SK-N-SH (cell line): Measurements from ENCODE around the gene SCNN1A. TPM values are rescaled to one million over a fixed set of nuclear protein-coding genes. Genes with fewer than 3 reads are reported as not detected.

ENCODE experiments used
- CTCF ChIA-PET: fragments of 300-600, 350-600 bp; formaldehyde crosslinking; extraction: SDS; loops from one replicate; lab custom pipeline; 2021; lab: Yijun Ruan, JAX
- POLR2A ChIA-PET: fragments of 350-600 bp; sonication (Branson Sonifier 250); formaldehyde crosslinking; extraction: SDS; loops from one replicate; lab custom pipeline; 2020; ENCODE audit warnings: antibody characterized with exemption, inconsistent platforms; lab: Yijun Ruan, JAX
- DNase-seq: peaks from one replicate; pipeline ENCODE4 v3.0.0; 2012
- H2AFZ ChIP-seq: fragments of 200-600 bp; sonication (generic); 2 replicates; pipeline ENCODE4 v1.8.1; 2016; ENCODE audit warnings: antibody characterized with exemption, mild to moderate bottlenecking, low read depth
- H3F3A ChIP-seq: fragments of 200-600 bp; sonication (generic); replicated peaks from 2 replicates; pipeline ENCODE3; 2016; ENCODE audit warnings: antibody characterized with exemption, mild to moderate bottlenecking; ENCODE audit not compliant: insufficient read depth
- H3K27ac ChIP-seq, 2 experiments: fragments of 200-500 bp in 1 of 2; fragments of 200-600 bp in 1 of 2; sonication (Bioruptor generic) in 1 of 2; sonication (generic), shearing (Covaris generic) in 1 of 2; 2 replicates each; pipeline versions ENCODE4 v1.5.1 to v1.6.1; 2014 to 2016; ENCODE audit warnings: low read depth in 2 of 2, inconsistent platforms in 1 of 2, low read length in 1 of 2, mild to moderate bottlenecking in 1 of 2, mixed read lengths in 1 of 2
- H3K27me3 ChIP-seq: fragments of 200-600 bp; sonication (generic), shearing (Covaris generic); 2 replicates; pipeline ENCODE4 v1.6.1; 2016; ENCODE audit warnings: mixed run types; ENCODE audit not compliant: insufficient read depth
- H3K36me3 ChIP-seq, 2 experiments: fragments of 200-500 bp in 1 of 2; fragments of 200-600 bp in 1 of 2; sonication (Bioruptor generic) in 1 of 2; sonication (generic) in 1 of 2; replicated peaks in 1 of 2; 2 replicates each; pipeline versions ENCODE3 to v1.5.1; 2014 to 2016; ENCODE audit warnings: low read length in 1 of 2, mild to moderate bottlenecking in 1 of 2; ENCODE audit not compliant: insufficient read depth in 2 of 2, control insufficient read depth in 1 of 2
- H3K4me1 ChIP-seq, 2 experiments: fragments of 200-500 bp in 1 of 2; fragments of 200-600 bp in 1 of 2; sonication (Bioruptor generic) in 1 of 2; sonication (generic), shearing (Covaris generic) in 1 of 2; 2 replicates each; pipeline versions ENCODE4 v1.5.1 to v1.6.1; 2014 to 2016; ENCODE audit warnings: low read depth in 1 of 2, low read length in 1 of 2, mixed run types in 1 of 2; ENCODE audit not compliant: insufficient read depth in 2 of 2, control insufficient read depth in 1 of 2
- H3K4me2 ChIP-seq: fragments of 200-600 bp; sonication (generic), shearing (Covaris generic); 2 replicates; pipeline ENCODE4 v1.6.1; 2017; ENCODE audit warnings: mixed run types
- H3K4me3 ChIP-seq, 2 experiments: fragments of 200-500 bp in 1 of 2; fragments of 200-600 bp in 1 of 2; sonication (Bioruptor generic) in 1 of 2; sonication (generic), shearing (Covaris generic) in 1 of 2; 2 replicates each; pipeline versions ENCODE4 v1.5.1 to v1.8.1; 2014 to 2016; ENCODE audit warnings: low read depth in 2 of 2, inconsistent platforms in 1 of 2, low read length in 1 of 2, mild to moderate bottlenecking in 1 of 2, mixed read lengths in 1 of 2, moderate library complexity in 1 of 2
- H3K79me2 ChIP-seq: fragments of 200-600 bp; sonication (generic); 2 replicates; pipeline ENCODE4 v1.8.1; 2017; ENCODE audit warnings: mild to moderate bottlenecking; ENCODE audit not compliant: insufficient read depth
- H3K9ac ChIP-seq: fragments of 200-600 bp; sonication (generic); 2 replicates; pipeline ENCODE4 v1.6.1; 2017; ENCODE audit warnings: mixed run types
- H3K9me2 ChIP-seq: fragments of 200-600 bp; sonication (generic); 2 replicates; pipeline ENCODE4 v1.6.1; 2017; ENCODE audit warnings: mixed run types
- H3K9me3 ChIP-seq: fragments of 200-600 bp; sonication (generic); 2 replicates; pipeline ENCODE4 v1.6.1; 2017; ENCODE audit warnings: mixed run types, mild to moderate bottlenecking, moderate library complexity
- H4K20me1 ChIP-seq: fragments of 200-600 bp; sonication (generic); 2 replicates; pipeline ENCODE4 v1.6.1; 2017; ENCODE audit warnings: mild to moderate bottlenecking, mixed run types; ENCODE audit not compliant: insufficient read depth
- ELF1 ChIP-seq: IDR thresholded peaks from 2 replicates; pipeline ENCODE4 v1.4.0; 2012
- EP300 ChIP-seq, 2 experiments: IDR thresholded peaks; 2 replicates each; pipeline versions ENCODE4 v1.4.0 to v1.6.1; 2012; ENCODE audit warnings: borderline replicate concordance in 1 of 2, low read depth in 1 of 2, low read length in 1 of 2
- EZH2phosphoT487 ChIP-seq: fragments of 200-600 bp; sonication (generic); IDR thresholded peaks from 2 replicates; pipeline ENCODE4 v1.6.1; 2017; ENCODE audit warnings: low read depth, mixed run types, mild to moderate bottlenecking, antibody characterized with exemption, moderate library complexity, borderline replicate concordance
- FOSL2 ChIP-seq: IDR thresholded peaks from 2 replicates; pipeline ENCODE4 v1.4.0; 2012; ENCODE audit warnings: low read depth, mild to moderate bottlenecking, moderate library complexity, borderline replicate concordance
- FOXJ3 ChIP-seq: sonication (generic); formaldehyde crosslinking; IDR thresholded peaks from 2 replicates; pipeline ENCODE4 v1.5.1; 2020; ENCODE audit warnings: mild to moderate bottlenecking, missing genetic modification reagents
- FOXM1 ChIP-seq: IDR thresholded peaks from 2 replicates; pipeline ENCODE4 v1.4.0; 2012; ENCODE audit warnings: low read depth, mild to moderate bottlenecking
- GABPA ChIP-seq: IDR thresholded peaks from 2 replicates; pipeline ENCODE4 v1.4.0; 2012; ENCODE audit warnings: low read depth, mild to moderate bottlenecking
- GATA2 ChIP-seq: sonication (generic); formaldehyde crosslinking; IDR thresholded peaks from 2 replicates; pipeline ENCODE4 v1.5.0; 2020; ENCODE audit warnings: mild to moderate bottlenecking, missing genetic modification reagents
- JUND ChIP-seq: IDR thresholded peaks from 2 replicates; pipeline ENCODE4 v1.4.0; 2012
- MEF2A ChIP-seq: IDR thresholded peaks from 2 replicates; pipeline ENCODE4 v1.4.0; 2012; ENCODE audit warnings: low read depth, borderline replicate concordance
- NFIC ChIP-seq: IDR thresholded peaks from 2 replicates; pipeline ENCODE4 v1.4.0; 2012; ENCODE audit warnings: borderline replicate concordance
- NRF1 ChIP-seq: IDR thresholded peaks from 2 replicates; pipeline ENCODE4 v1.6.1; 2012; ENCODE audit warnings: low read depth, mild to moderate bottlenecking, low read length
- PBX3 ChIP-seq: IDR thresholded peaks from 2 replicates; pipeline ENCODE4; 2012
- POLR2AphosphoS5 ChIP-seq: IDR thresholded peaks from 2 replicates; pipeline ENCODE4 v1.6.1; 2012; ENCODE audit warnings: low read depth, low read length
- RXRA ChIP-seq: IDR thresholded peaks from 2 replicates; pipeline ENCODE4 v1.4.0; 2012; ENCODE audit warnings: low read depth, mild to moderate bottlenecking, borderline replicate concordance
- SIN3A ChIP-seq: IDR thresholded peaks from 2 replicates; pipeline ENCODE4 v1.6.1; 2012; ENCODE audit warnings: low read depth, mild to moderate bottlenecking, low read length, moderate library complexity, borderline replicate concordance
- TAF1 ChIP-seq: IDR thresholded peaks from 2 replicates; pipeline ENCODE4 v1.6.1; 2012; ENCODE audit warnings: low read depth, mild to moderate bottlenecking, low read length, moderate library complexity, borderline replicate concordance
- TEAD4 ChIP-seq: IDR thresholded peaks from 2 replicates; pipeline ENCODE4 v1.4.0; 2012; ENCODE audit warnings: mild to moderate bottlenecking, borderline replicate concordance; ENCODE audit not compliant: insufficient read depth
- USF1 ChIP-seq: IDR thresholded peaks from 2 replicates; pipeline ENCODE4 v1.4.0; 2012; ENCODE audit warnings: low read depth, borderline replicate concordance
- ZBTB33 ChIP-seq: IDR thresholded peaks from 2 replicates; pipeline ENCODE4 v1.4.0; 2012; ENCODE audit warnings: low read depth, borderline replicate concordance
- WGBS: methylation state at CpG from one replicate; pipeline ENCODE4 v1.1.6; 2017; ENCODE audit warnings: low lambda C conversion rate; 5-methylcytosine and 5-hydroxymethylcytosine counted together
- polyA plus RNA-seq, 3 experiments: library from polyadenylated mRNA; depleted of rRNA; stranded (reverse); fragments of >200 nt; gene quantifications; 2 replicates each; pipeline ENCODE4 v1.2.3, GENCODE V29; 2012

Gene SCNN1A
- polyA plus RNA-seq, 1 of the 3 experiments (the other 2 are of a cell fraction) = 1.6 TPM

GRCh38 chr12:6378709-6379472 is 3.5 kb upstream of the SCNN1A start:
- peaks cover 7 to 12% of the 10 kb centered on the region in 2 experiments; a peak in 3 of 4 replicates for H3K4me1 ChIP-seq

GRCh38 chr12:6377667-6377994 is 2.3 kb upstream of the SCNN1A start:
- Histone ChIP-seq H3K9ac (no peak overlapping the region), H3K9me2 (no peaks in the 10 kb centered on the region), H3K4me3 (no peak overlapping the region), H3K27me3 (no peaks in the 10 kb centered on the region), H3K4me1 (peaks cover 12% of the 10 kb centered on the region in 2 experiments; a peak in 3 of 4 replicates), H3F3A (no peaks in the 10 kb centered on the region), H4K20me1 (no peaks in the 10 kb centered on the region), H3K9me3 (no peaks in the 10 kb centered on the region), H3K79me2 (no peaks in the 10 kb centered on the region), H3K4me2 (no peak overlapping the region), H3K36me3 (no peaks in the 10 kb centered on the region), H2AFZ (no peak overlapping the region), H3K27ac (no peak overlapping the region)
- no peak for DNase-seq
- ChIA-PET POLR2A (no interaction called here), CTCF (no interaction called here)
- WGBS = 92% methylated on average over 4 of the region's 4 CpGs
- TF ChIP-seq FOXJ3 (CRISPR knock-in tag) = no peak
- TF ChIP-seq ZBTB33 = no peak
- no peak for TF ChIP-seq TEAD4
- no peak for TF ChIP-seq ELF1
- TF ChIP-seq RXRA = no peak
- no peak for TF ChIP-seq PBX3
- no peak for TF ChIP-seq NRF1
- no peak for TF ChIP-seq EP300 (IDR thresholded peaks at IDR 0.05; ENCODE audit: borderline replicate concordance in 1 of 2, low read depth in 1 of 2, low read length in 1 of 2)
- no peak for TF ChIP-seq NFIC
- no peak for TF ChIP-seq USF1
- TF ChIP-seq EZH2phosphoT487 = no peak
- no peak for TF ChIP-seq POLR2AphosphoS5
- no peak for TF ChIP-seq FOSL2

More at GRCh38 chr12:6378709-6379472, 3.5 kb upstream of the SCNN1A start:
- no peak overlapping the region for H3K4me2 ChIP-seq
- H3K27me3 ChIP-seq = no peaks in the 10 kb centered on the region
- H4K20me1 ChIP-seq = no peaks in the 10 kb centered on the region
- 94% methylated on average over 13 of the region's 13 CpGs for WGBS
- H3K27ac ChIP-seq = no peak overlapping the region
- ChIA-PET POLR2A (no interaction called here), CTCF (no interaction called here)
- H3K9me2 ChIP-seq = no peaks in the 10 kb centered on the region
- H3K4me3 ChIP-seq = no peak overlapping the region
- no peak for DNase-seq
- no peaks in the 10 kb centered on the region for H3K9me3 ChIP-seq
- H3K79me2 ChIP-seq = no peaks in the 10 kb centered on the region
- H3K36me3 ChIP-seq = no peaks in the 10 kb centered on the region
- no peak overlapping the region for H2AFZ ChIP-seq
- H3K9ac ChIP-seq = no peak overlapping the region
- no peaks in the 10 kb centered on the region for H3F3A ChIP-seq
- TF ChIP-seq ELF1 (no peak), PBX3 (no peak), USF1 (no peak), EP300 (IDR thresholded peaks at IDR 0.05; ENCODE audit: borderline replicate concordance in 1 of 2, low read depth in 1 of 2, low read length in 1 of 2) (no peak), EZH2phosphoT487 (no peak), FOXJ3 (CRISPR knock-in tag) (no peak), FOSL2 (no peak), FOXM1 (no peak), GABPA (no peak), TAF1 (no peak), POLR2AphosphoS5 (no peak), SIN3A (no peak), GATA2 (no peak), MEF2A (no peak), JUND (no peak)
